ENCODE data around the gene SDHA. TPM values are rescaled to one million over a fixed set of nuclear protein-coding genes. Genes with fewer than 3 reads are reported as not detected.

The SDHA gene
- total and polyA plus RNA-seq, 2 of the 8 experiments (the other 6 are each of a cell fraction or from before 2014, with no cell fraction given): 59.7 to 87.3 TPM

DNA sequence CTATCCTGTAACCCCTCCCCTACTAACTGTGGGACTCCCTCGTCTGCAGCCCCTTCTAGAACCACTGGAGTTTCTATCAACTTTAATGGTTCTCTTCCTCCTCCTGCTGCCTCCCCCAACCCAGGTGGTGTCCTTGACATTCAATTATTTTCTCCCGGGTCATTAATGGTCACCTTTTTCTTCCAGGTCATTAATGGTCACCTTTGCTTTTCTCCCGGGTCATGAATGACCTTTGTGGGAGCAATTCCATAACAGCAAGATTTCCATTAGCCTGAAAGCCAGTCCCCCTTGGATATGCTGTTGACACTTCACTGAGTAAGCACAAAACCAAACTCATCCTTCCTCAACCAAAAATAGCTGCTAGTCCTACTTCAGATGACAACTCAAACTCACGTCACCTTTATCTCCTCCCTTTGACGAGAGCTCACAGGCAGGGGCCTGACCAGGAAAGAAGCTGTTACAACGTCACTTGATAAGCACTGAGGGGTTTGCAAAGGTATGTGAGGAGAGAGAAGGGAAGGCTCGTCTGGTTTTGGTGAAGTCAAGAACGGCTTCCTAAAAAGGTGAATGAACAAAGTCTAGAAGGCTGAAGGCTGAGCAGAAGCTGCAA is 11.1 kb upstream of the SDHA start:
- FAIRE-seq: no peak
- Histone ChIP-seq H3K27ac (ENCODE audit: low read depth, low read length) (no peak overlapping the region), H2BK20ac (ENCODE audit: low read length) (no peak overlapping the region), H3K56ac (replicated peaks; ENCODE audit: insufficient read length, low read depth, low read length) (no peak overlapping the region), H3K4me2 (ENCODE audit: insufficient read depth in 1 of 2, low read depth in 2 of 2, low read length in 2 of 2) (no peak overlapping the region), H4K20me1 (replicated peaks in 1 of 2; ENCODE audit: control insufficient read depth in 1 of 2, insufficient read depth in 2 of 2, low read length in 2 of 2) (peaks cover 4 to 26% of the 10 kb centered on the region in 2 experiments), H3K9ac (replicated peaks in 1 of 4; ENCODE audit: extremely low read depth in 1 of 4, low read depth in 3 of 4, low read length in 3 of 4) (no peak overlapping the region), H3K36me3 (ENCODE audit: control insufficient read depth in 2 of 4, insufficient read depth in 4 of 4, low read length in 3 of 4) (peaks cover 2 to 16% (median 10%) of the 10 kb centered on the region in 4 experiments), H3K79me2 (ENCODE audit: control insufficient read depth in 1 of 2, insufficient read depth in 2 of 2, low read length in 2 of 2) (peaks cover 6 to 32% of the 10 kb centered on the region in 2 experiments; a peak in 3 of 4 replicates), H3K14ac (ENCODE audit: insufficient read length) (no peak overlapping the region), H2BK12ac (ENCODE audit: low read depth, low read length) (no peak overlapping the region), H3K79me1 (ENCODE audit: low read depth, low read length) (no peaks in the 10 kb centered on the region; the same call in 1 of the 2 replicates), H2BK5ac (ENCODE audit: low read depth, low read length) (no peak overlapping the region), H2BK15ac (ENCODE audit: low read length) (no peak overlapping the region), H3K4ac (replicated peaks; ENCODE audit: insufficient read length, low read depth, low read length) (no peak overlapping the region), H2AK5ac (ENCODE audit: low read depth, low read length) (no peak overlapping the region), H3K18ac (ENCODE audit: extremely low read depth, low read length) (no peak overlapping the region), H2AFZ (ENCODE audit: low read length) (no peak overlapping the region), H3K23ac (ENCODE audit: insufficient read length) (no peak overlapping the region), H3K4me1 (replicated peaks in 1 of 4; ENCODE audit: control insufficient read depth in 3 of 4, insufficient read depth in 4 of 4, low read length in 3 of 4) (no peaks in the 10 kb centered on the region; a peak in 1 of 7 replicates), H4K91ac (replicated peaks; ENCODE audit: insufficient read length, low read length) (no peak overlapping the region), H3K9me3 (ENCODE audit: insufficient read depth in 2 of 2, low read depth in 1 of 2, low read length in 1 of 2) (no peaks in the 10 kb centered on the region), H2BK120ac (replicated peaks; ENCODE audit: low read depth, low read length) (no peak overlapping the region), H3K27me3 (replicated peaks in 1 of 4; ENCODE audit: control insufficient read depth in 3 of 4, extremely low read depth in 1 of 4, insufficient read depth in 3 of 4, low read length in 3 of 4) (no peaks in the 10 kb centered on the region), H4K8ac (ENCODE audit: extremely low read depth, insufficient read depth, low read length) (no peak overlapping the region), H3K4me3 (ENCODE audit: extremely low read depth in 1 of 4, insufficient read depth in 2 of 4, low read depth in 3 of 4, low read length in 4 of 4) (no peak overlapping the region), H3K23me2 (ENCODE audit: low read depth, low read length) (peaks cover 1% of the 10 kb centered on the region; the same call in 1 of the 2 replicates), H4K5ac (ENCODE audit: insufficient read length, low read depth, low read length) (no peak overlapping the region)
- ChIA-PET CTCF (ENCODE audit: partially characterized antibody) (interaction anchor here (0.6 to 1.5 kb wide), 3 partner anchors 11 to 226 kb away, joined by 3 to 4 read pairs (median 3); partner anchors contain the start of genes CCDC127 and SDHA), POLR2A (ENCODE audit: partially characterized antibody) (interaction anchor here (1.0 to 2.1 kb wide), 2 partner anchors 11 to 13 kb away, joined by 4 to 8 read pairs; partner anchors contain the start of genes CCDC127 and SDHA)
- 84% methylated on average over 7 of the region's 8 CpGs; no CpG with 5 or more reads in 1 of the 2 experiments for WGBS, 2 experiments (ENCODE audit: extremely low coverage in 1 of 2, insufficient coverage in 1 of 2, insufficient read length in 1 of 2, insufficient replicate concordance in 2 of 2, low coverage in 1 of 2, low lambda C conversion rate in 2 of 2, missing lambda C conversion rate in 1 of 2)
- no peak for DNase-seq (ENCODE audit: low read depth in 1 of 2, low spot score in 2 of 2)
- no peak for TF ChIP-seq SAP30 (IDR thresholded peaks at IDR 0.05; ENCODE audit: insufficient read depth, insufficient replicate concordance, low read length)
- no peak for TF ChIP-seq JUN (IDR thresholded peaks at IDR 0.05; ENCODE audit: low read depth, low read length)
- no peak for TF ChIP-seq CHD2 (IDR thresholded peaks at IDR 0.05; ENCODE audit: low read length)
- TF ChIP-seq POLR2AphosphoS5 (IDR thresholded peaks at IDR 0.05; ENCODE audit: low read depth, low read length): no peak
- TF ChIP-seq PHF8 (conservative IDR thresholded peaks at IDR 0.05; ENCODE audit: low read depth, low read length): no peak
- no peak for TF ChIP-seq EP300 (IDR thresholded peaks at IDR 0.05; ENCODE audit: borderline replicate concordance in 1 of 2, low read depth in 2 of 2, low read length in 2 of 2)
- TF ChIP-seq CTBP2 (IDR thresholded peaks at IDR 0.05; ENCODE audit: borderline replicate concordance, insufficient read depth, insufficient read length, low read length): no peak
- TF ChIP-seq KDM4A (IDR thresholded peaks at IDR 0.05; ENCODE audit: low read depth, low read length, severe bottlenecking): no peak
- no peak for TF ChIP-seq ASH2L (IDR thresholded peaks at IDR 0.05; ENCODE audit: low read length)
- TF ChIP-seq POU5F1 (IDR thresholded peaks at IDR 0.05; ENCODE audit: low read depth, low read length): no peak
- no peak for TF ChIP-seq GTF2F1 (IDR thresholded peaks at IDR 0.05; ENCODE audit: borderline replicate concordance, low read depth, low read length)
- no peak for TF ChIP-seq GABPA (IDR thresholded peaks at IDR 0.05; ENCODE audit: borderline replicate concordance, insufficient read depth, low read length)
